ENCODE measurements around the gene PRDM8.

Gene PRDM8

GRCh38 chr4:80237992-80238391 is 40.7 kb downstream of the PRDM8 start:
- H3K36me3 ChIP-seq (ENCODE audit: control insufficient read depth in 2 of 2, insufficient read depth in 1 of 2, low read length in 2 of 2): no peaks in the 10 kb centered on the region
- TF ChIP-seq ZFP69B (tag by site-specific recombination; IDR thresholded peaks at IDR 0.05) (no peak), ZNF560 (tag by site-specific recombination; IDR thresholded peaks at IDR 0.05; ENCODE audit: borderline replicate concordance) (no peak), AEBP2 (tag by site-specific recombination; IDR thresholded peaks at IDR 0.05; ENCODE audit: borderline replicate concordance) (no peak), SP2 (tag by site-specific recombination; IDR thresholded peaks at IDR 0.05) (no peak), ZNF624 (tag by site-specific recombination; IDR thresholded peaks at IDR 0.05) (no peak)
- CTCF ChIA-PET: no interaction called here
- no peak overlapping the region for H3K4me3 ChIP-seq (ENCODE audit: low read depth, low read length)
- POLR2A ChIA-PET: no interaction called here
- H3K9me3 ChIP-seq (ENCODE audit: control insufficient read depth, insufficient read depth, low read depth, low read length): no peaks in the 10 kb centered on the region
- H3K27ac ChIP-seq (ENCODE audit: extremely low read depth, low read depth, low read length): no peak overlapping the region
- H3K4me1 ChIP-seq (ENCODE audit: control insufficient read depth, insufficient read depth, low read length): no peaks in the 10 kb centered on the region

GRCh38 chr4:80239480-80240150 is 42.3 kb downstream of the PRDM8 start:
- H3K4me1 ChIP-seq (ENCODE audit: control insufficient read depth, insufficient read depth, low read length): no peaks in the 10 kb centered on the region
- no peak overlapping the region for H3K4me3 ChIP-seq (ENCODE audit: low read depth, low read length)
- ChIA-PET CTCF (interaction anchor here (0.7 kb wide), 1 partner anchor 76 kb away, joined by 3 read pairs; no protein-coding TSS in a partner anchor), POLR2A (no interaction called here)
- TF ChIP-seq KLF9 (tag by site-specific recombination; IDR thresholded peaks at IDR 0.05; ENCODE audit: low read depth) (no peak), ZNF416 (tag by site-specific recombination; IDR thresholded peaks at IDR 0.05) (no peak), ZNF660 (tag by site-specific recombination; IDR thresholded peaks at IDR 0.05) (no peak), ZNF140 (tag by site-specific recombination; IDR thresholded peaks at IDR 0.05) (no peak), SP3 (tag by site-specific recombination; IDR thresholded peaks at IDR 0.05) (no peak), HOXA7 (CRISPR knock-in tag; IDR thresholded peaks at IDR 0.05; ENCODE audit: borderline replicate concordance) (no peak), ZXDB (tag by site-specific recombination; IDR thresholded peaks at IDR 0.05) (no peak), GLIS2 (tag by site-specific recombination; IDR thresholded peaks at IDR 0.05) (no peak)
- H3K27ac ChIP-seq (ENCODE audit: extremely low read depth, low read depth, low read length): no peak overlapping the region
- no peaks in the 10 kb centered on the region for H3K36me3 ChIP-seq (ENCODE audit: control insufficient read depth in 2 of 2, insufficient read depth in 1 of 2, low read length in 2 of 2)
- no peaks in the 10 kb centered on the region for H3K9me3 ChIP-seq (ENCODE audit: control insufficient read depth, insufficient read depth, low read depth, low read length)

- ChIA-PET CTCF (no interaction called here), POLR2A (no interaction called here)
- Histone ChIP-seq H3K4me1 (ENCODE audit: control insufficient read depth, insufficient read depth, low read length) (no peaks in the 10 kb centered on the region), H3K36me3 (ENCODE audit: control insufficient read depth in 2 of 2, insufficient read depth in 1 of 2, low read length in 2 of 2) (no peaks in the 10 kb centered on the region), H3K4me3 (ENCODE audit: low read depth, low read length) (no peak overlapping the region), H3K9me3 (ENCODE audit: control insufficient read depth, insufficient read depth, low read depth, low read length) (no peaks in the 10 kb centered on the region), H3K27ac (ENCODE audit: extremely low read depth, low read depth, low read length) (no peak overlapping the region)
- 0 out of 2 replicates have a peak, but pooled peaks have one; percentile 21 for TF ChIP-seq HIC1 (tag by site-specific recombination; IDR thresholded peaks at IDR 0.05)
- TF ChIP-seq ZNF501 (tag by site-specific recombination; IDR thresholded peaks at IDR 0.05): no peak
- TF ChIP-seq ZNF555 (tag by site-specific recombination; conservative IDR thresholded peaks at IDR 0.05): no peak
- no peak for TF ChIP-seq ZBTB6 (tag by site-specific recombination; IDR thresholded peaks at IDR 0.05)
- no peak for TF ChIP-seq ZNF544 (tag by site-specific recombination; IDR thresholded peaks at IDR 0.05)
- no peak for TF ChIP-seq ZNF311 (tag by site-specific recombination; IDR thresholded peaks at IDR 0.05; ENCODE audit: borderline replicate concordance)
- no peak for TF ChIP-seq ZNF596 (tag by site-specific recombination; IDR thresholded peaks at IDR 0.05)
- no peak for TF ChIP-seq ZNF16 (tag by site-specific recombination; IDR thresholded peaks at IDR 0.05; ENCODE audit: low read depth)
- no peak for TF ChIP-seq RBAK (tag by site-specific recombination; IDR thresholded peaks at IDR 0.05)
- TF ChIP-seq ZSCAN4 (tag by site-specific recombination; IDR thresholded peaks at IDR 0.05): no peak
- no peak for TF ChIP-seq ZBTB17 (tag by site-specific recombination; IDR thresholded peaks at IDR 0.05)
- no peak for TF ChIP-seq KLF16 (tag by site-specific recombination; IDR thresholded peaks at IDR 0.05)
- TF ChIP-seq ATF2 (tag by site-specific recombination; IDR thresholded peaks at IDR 0.05; ENCODE audit: low read depth): 0 out of 2 replicates have a peak, but pooled peaks have one; percentile 3
Observed at GRCh38 chr4:80240976-80241375, 43.7 kb downstream of the PRDM8 start.
